Gastrocnemius medialis (tissue), 4 donors: ENCODE data around the gene EEFSEC. TPM values are rescaled to one million over a fixed set of nuclear protein-coding genes. Genes with fewer than 3 reads are reported as not detected.
A peak's percentile ranks its signal among the peaks of the same experiment; 100 is the strongest.

Source experiments
- ATAC-seq, 2 donors: fragments of 150-250 bp; one replicate each; pipeline ENCODE4 v1.9.1; 2016
- DNase-seq, 2 donors: peaks; one replicate each; pipeline ENCODE4 v3.0.0-alpha.2; 2019
- H3K27ac ChIP-seq, 4 donors: fragments of 200-600 bp; sonication (generic); 1 replicate in 1 of 4; 2 replicates in 3 of 4; pipeline ENCODE4 v1.5.1; 2016 to 2018; ENCODE audit warnings: mild to moderate bottlenecking in 2 of 4, moderate library complexity in 1 of 4
- H3K27me3 ChIP-seq, 3 donors: fragments of 200-600 bp; sonication (generic) in 2 of 3; 1 replicate in 1 of 3; 2 replicates in 2 of 3; pipeline versions ENCODE4 v1.5.1 to v1.6.0; 2016 to 2019; ENCODE audit warnings: mild to moderate bottlenecking in 1 of 3, moderate library complexity in 1 of 3
- H3K36me3 ChIP-seq, 2 donors: fragments of 200-600 bp; sonication (generic) in 1 of 2; one replicate each; pipeline ENCODE4 v1.5.1; 2017 to 2018
- H3K4me1 ChIP-seq, 2 donors: fragments of 200-600 bp; sonication (generic) in 1 of 2; one replicate each; pipeline ENCODE4 v1.5.1; 2016 to 2017; ENCODE audit warnings: mild to moderate bottlenecking in 2 of 2
- H3K4me3 ChIP-seq, 4 donors: fragments of 200-600 bp; sonication (generic) in 3 of 4; 1 replicate in 1 of 4; 2 replicates in 3 of 4; pipeline ENCODE4 v1.5.1; 2016 to 2019; ENCODE audit warnings: mild to moderate bottlenecking in 2 of 4
- H3K9me3 ChIP-seq, 3 donors: fragments of 200-600 bp; sonication (generic) in 2 of 3; 1 replicate in 1 of 3; 2 replicates in 2 of 3; pipeline ENCODE4 v1.5.1; 2016 to 2019
- CTCF ChIP-seq, 5 experiments: fragments of 450-650 bp in 3 of 5; fragments of 200-600 bp in 2 of 5; sonication (generic) in 2 of 5; IDR thresholded peaks in 4 of 5; conservative IDR thresholded peaks in 1 of 5; 1 replicate in 4 of 5; 2 replicates in 1 of 5; pipeline ENCODE4 v1.5.1; 2016 to 2019; ENCODE audit warnings: antibody characterized with exemption in 5 of 5, mild to moderate bottlenecking in 3 of 5, moderate library complexity in 3 of 5
- POLR2A ChIP-seq, 2 donors: fragments of 450-650 bp; IDR thresholded peaks; one replicate each; pipeline ENCODE4 v1.6.1; 2017; ENCODE audit warnings: antibody characterized with exemption in 2 of 2, mild to moderate bottlenecking in 2 of 2, moderate library complexity in 2 of 2
- in situ Hi-C, 4 donors: fragments of 200-750 bp; cut with MboI; loops; one replicate each; pipeline versions ENCODE4 v1.15.0 to v1.8.0; 2017; ENCODE audit warnings: low sequenced_read_pairs in 4 of 4
- intact Hi-C: fragments of 100-400 bp; cut with DNase I; formaldehyde crosslinking; loops from one replicate; pipeline ENCODE4 v1.15.1; 2023; ENCODE audit warnings: low total_unique reads
- total RNA-seq, 4 donors: library from RNA; depleted of rRNA; stranded (reverse); fragments of >200 nt; gene quantifications; one replicate each; pipeline versions ENCODE4 v1.1.0 to v1.2.3, GENCODE V29; 2016

EEFSEC gene
- total RNA-seq, 4 donors from 2014 or later = 21.0 to 29.4 (median 23.4) TPM

DNA sequence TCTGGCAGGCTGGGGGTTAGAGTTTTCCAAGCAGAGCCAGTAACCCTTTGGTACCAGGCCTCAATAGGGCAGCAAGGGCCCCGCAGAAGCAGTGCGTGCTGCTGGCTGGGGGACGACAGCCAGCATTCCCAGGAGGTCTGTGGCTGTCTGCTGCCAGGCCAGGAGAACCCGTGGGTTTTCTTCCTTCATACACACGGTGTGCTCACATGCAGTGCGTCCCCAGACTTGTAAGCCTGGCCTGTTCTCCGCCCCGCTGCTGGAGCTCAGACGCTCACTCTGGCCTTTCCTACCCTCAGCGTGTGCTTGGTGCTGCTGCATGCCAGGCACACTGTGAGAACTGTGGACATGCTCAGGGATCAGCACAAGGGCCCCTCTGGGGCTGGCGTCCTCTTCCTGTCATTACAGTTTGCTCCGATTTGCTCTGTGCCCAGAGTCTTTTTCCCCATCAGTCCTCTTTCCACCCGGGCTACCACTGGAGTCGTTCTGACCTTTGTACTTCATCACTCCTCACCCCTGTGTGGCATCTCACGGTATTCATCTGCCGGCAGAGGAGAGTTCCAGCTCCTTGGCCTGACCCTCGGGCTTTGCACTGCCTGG is 163.9 kb downstream of the EEFSEC start:
- Histone ChIP-seq H3K27ac (peak overlapping the region in 2 of 4 donors; percentile 58 to 64), H3K9me3 (no peaks in the 10 kb centered on the region), H3K4me1 (peaks cover 0 to 12% of the 10 kb centered on the region in 2 donors), H3K36me3 (no peaks in the 10 kb centered on the region), H3K27me3 (no peaks in the 10 kb centered on the region), H3K4me3 (no peak overlapping the region)
- intact Hi-C loops (no loop called here), in situ Hi-C loops (no loop called here)
- DNase-seq (no peak), ATAC-seq (no peak)
- no peak for TF ChIP-seq POLR2A (IDR thresholded peaks at IDR 0.05)
- no peak for TF ChIP-seq CTCF (IDR thresholded peaks at IDR 0.05 in 4 of 5, conservative IDR thresholded peaks at IDR 0.05 in 1 of 5)

GRCh38 chr3:128317698-128318231 is 164.5 kb downstream of the EEFSEC start:
- Histone ChIP-seq H3K36me3 (no peaks in the 10 kb centered on the region), H3K27me3 (no peaks in the 10 kb centered on the region), H3K4me1 (peaks cover 0 to 12% of the 10 kb centered on the region in 2 donors), H3K9me3 (no peaks in the 10 kb centered on the region), H3K27ac (peak overlapping the region in 2 of 4 donors; percentile 58 to 64), H3K4me3 (no peak overlapping the region)
- intact Hi-C loops = no loop called here
- ATAC-seq = peak in 1 of 2 donors; percentile 57
- in situ Hi-C loops = no loop called here
- no peak for TF ChIP-seq CTCF (IDR thresholded peaks at IDR 0.05 in 4 of 5, conservative IDR thresholded peaks at IDR 0.05 in 1 of 5)
- no peak for TF ChIP-seq POLR2A (IDR thresholded peaks at IDR 0.05)
- DNase-seq = peak in 1 of 2 donors; percentile 68

GRCh38 chr3:128318275-128318941 is 165.1 kb downstream of the EEFSEC start:
- TF ChIP-seq CTCF (IDR thresholded peaks at IDR 0.05 in 4 of 5, conservative IDR thresholded peaks at IDR 0.05 in 1 of 5) = no peak
- ATAC-seq (no peak), DNase-seq (no peak)
- Histone ChIP-seq H3K9me3 (no peaks in the 10 kb centered on the region), H3K27me3 (no peaks in the 10 kb centered on the region), H3K4me3 (no peak overlapping the region), H3K36me3 (no peaks in the 10 kb centered on the region), H3K27ac (peak overlapping the region in 2 of 4 donors; percentile 58 to 64), H3K4me1 (peaks cover 3 to 19% of the 10 kb centered on the region in 2 donors)
- intact Hi-C loops = no loop called here
- in situ Hi-C loops = no loop called here

DNA sequence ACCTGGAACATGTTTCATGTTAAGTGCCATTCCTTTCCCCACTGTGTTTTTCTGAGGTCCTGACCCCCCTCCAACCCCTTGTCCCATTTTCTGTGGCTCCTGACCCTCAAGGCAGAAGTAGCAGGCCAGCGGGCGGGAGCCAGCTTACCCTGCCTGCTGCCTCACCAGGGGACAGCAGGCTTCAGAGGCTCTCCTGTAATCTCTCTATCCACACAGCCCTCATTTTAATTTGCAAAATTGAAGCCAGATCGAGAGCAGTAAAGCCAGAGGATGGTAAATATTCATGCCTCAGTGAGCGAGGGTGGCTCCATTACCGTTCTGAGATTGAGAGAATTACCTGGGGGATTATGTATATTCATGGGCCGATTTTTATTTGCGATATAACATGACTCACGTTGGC is 165.8 kb downstream of the EEFSEC start:
- no peaks in the 10 kb centered on the region for H3K9me3 ChIP-seq
- H3K27me3 ChIP-seq = no peaks in the 10 kb centered on the region
- no peak overlapping the region for H3K4me3 ChIP-seq
- no peak for ATAC-seq
- TF ChIP-seq CTCF (IDR thresholded peaks at IDR 0.05 in 4 of 5, conservative IDR thresholded peaks at IDR 0.05 in 1 of 5) = no peak
- no peak for TF ChIP-seq POLR2A (IDR thresholded peaks at IDR 0.05)
- H3K27ac ChIP-seq = peak overlapping the region in 3 of 4 donors; percentile 54 to 64 (median 58)
- H3K36me3 ChIP-seq = no peaks in the 10 kb centered on the region
- no peak for DNase-seq
- in situ Hi-C loops = no loop called here
- peaks cover 7 to 21% of the 10 kb centered on the region in 2 donors for H3K4me1 ChIP-seq
- intact Hi-C loops = no loop called here
